Fibroblast of skin of right biceps (primary cell): ENCODE data around the gene RGS7.

ENCODE experiments used
- DNase-seq: peaks from one replicate; pipeline ENCODE4 v3.0.0-alpha.2; 2013

RGS7 gene

DNA sequence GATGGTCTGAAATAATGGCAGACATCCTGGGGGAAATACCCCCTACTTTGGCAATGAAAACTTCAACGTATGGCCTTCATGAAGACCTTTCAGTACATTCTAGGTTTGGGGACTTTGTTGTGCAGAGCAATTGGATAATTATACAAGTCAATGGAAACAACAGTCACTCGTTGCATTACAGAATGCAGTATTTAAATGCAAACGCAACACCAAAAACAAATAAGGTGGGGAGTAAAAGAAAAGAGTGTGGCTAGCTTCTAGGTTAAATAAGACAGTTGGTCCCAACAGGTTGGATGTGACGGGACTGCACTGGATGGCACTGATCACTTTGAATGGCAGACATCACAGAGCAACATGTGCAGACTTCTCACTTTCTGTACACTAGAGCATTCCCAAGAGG lies 386.8 kb downstream of the RGS7 start:
- no peak for DNase-seq

DNA sequence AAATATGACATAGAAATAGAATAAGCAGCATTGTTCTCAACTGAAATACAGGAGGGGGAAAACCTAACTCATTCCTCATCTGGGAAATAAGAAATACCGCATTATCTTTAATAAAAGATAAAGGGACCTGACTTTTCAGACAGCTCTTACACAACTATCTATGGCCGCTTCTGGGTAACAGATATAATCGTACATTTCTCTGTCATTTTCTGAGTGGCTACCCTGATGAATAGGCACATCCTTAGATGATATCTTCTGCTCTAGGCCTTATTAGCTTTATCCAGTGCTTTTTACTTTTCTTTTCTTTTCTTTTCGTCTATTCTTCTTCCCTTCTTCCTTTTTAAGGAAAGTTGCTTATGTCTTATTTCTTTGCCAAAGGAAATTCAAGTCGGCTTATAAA lies 388.1 kb downstream of the RGS7 start:
- DNase-seq = no peak

DNA sequence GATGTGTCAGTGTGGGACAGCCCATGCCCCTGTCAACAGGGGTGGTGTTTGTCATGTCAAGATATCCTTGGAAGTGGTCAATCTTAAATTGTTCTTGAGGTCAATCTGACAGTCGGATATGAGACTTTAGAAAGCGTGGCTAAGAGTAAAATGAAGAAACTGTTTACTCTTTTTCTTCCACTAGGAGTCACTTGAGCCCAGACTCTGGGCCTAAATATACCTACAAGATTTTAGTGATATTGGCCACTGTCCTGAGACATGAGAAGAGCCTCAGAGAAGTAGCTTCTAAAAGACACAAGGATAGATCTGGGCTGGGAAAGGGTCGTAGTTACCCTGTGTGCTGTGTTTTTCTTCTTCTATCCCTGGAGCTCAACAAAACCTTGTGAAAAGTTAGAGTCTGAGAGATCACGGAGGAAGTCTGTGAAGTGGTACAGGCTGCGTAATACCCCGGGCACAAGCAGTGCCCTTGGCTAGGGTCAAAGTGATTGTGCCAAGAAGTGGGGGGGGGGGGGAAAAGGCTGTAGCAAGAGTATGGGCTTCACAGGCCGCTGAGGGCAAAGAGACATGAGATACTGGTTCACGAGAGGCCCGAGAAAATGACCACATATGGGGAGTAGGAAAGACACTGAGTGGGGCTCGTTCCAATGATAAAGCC lies 389.8 kb downstream of the RGS7 start:
- no peak for DNase-seq

DNA sequence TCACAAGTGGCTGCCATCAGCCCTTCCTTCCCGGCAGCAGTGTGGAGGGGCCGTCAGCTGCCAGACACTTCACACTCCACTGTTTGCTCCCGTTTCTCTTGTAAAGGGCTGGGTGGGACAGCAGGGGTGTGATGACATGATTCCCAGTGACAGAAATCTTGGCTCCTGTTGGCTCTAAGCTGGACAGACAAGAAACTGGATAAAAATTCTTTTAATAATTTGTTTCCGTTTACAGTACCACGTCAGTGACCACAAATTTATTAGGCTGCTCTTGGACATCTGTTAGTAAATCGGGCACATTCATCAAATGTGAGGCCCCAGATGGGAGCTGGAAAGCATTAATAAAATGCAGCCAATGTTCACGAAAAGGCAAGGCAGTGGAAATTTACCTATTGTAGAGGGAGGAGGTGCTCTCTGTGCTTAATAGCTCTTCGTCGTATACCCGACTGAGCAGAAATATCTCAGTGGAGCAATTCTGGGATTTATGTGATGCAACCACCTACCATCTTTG lies 391.4 kb downstream of the RGS7 start:
- no peak for DNase-seq

DNA sequence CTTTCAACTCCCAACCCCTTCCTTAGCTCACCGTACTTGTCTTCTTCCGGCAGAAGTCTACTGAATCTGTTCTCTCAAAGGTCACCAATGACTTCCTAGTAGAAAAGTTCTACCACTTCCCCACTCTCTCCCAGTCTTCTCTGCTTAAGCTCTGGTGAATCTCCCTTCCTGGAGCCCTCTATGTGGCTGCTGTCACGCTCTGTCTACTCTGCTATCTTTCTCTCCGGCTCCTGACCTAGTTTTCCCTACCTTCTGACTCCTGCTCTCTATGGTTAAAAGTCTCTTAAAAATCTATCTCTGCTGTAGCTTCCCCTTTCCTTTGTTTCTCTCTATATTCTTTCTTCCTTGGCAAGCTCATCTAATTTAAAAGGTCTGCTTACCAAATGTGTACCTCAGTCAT lies 394.9 kb downstream of the RGS7 start:
- no peak for DNase-seq

DNA sequence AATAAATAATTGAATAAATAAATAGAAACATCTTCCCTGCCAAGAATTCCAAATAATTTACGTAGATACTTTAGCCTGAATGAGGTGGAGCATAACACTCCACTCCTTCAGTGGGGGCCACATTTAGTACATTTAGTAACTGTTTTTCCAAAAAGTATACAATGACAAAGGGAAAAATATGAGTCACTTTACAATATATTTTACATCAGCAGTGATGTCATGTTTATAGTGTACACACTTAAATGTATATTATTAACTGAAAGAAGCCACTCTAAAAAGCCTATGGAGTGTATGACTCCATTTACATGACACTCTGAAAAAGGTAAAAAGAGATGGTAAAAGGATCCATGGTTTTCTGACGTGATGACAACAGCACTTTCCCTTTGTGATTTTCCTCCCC lies 400.6 kb downstream of the RGS7 start:
- no peak for DNase-seq

DNA sequence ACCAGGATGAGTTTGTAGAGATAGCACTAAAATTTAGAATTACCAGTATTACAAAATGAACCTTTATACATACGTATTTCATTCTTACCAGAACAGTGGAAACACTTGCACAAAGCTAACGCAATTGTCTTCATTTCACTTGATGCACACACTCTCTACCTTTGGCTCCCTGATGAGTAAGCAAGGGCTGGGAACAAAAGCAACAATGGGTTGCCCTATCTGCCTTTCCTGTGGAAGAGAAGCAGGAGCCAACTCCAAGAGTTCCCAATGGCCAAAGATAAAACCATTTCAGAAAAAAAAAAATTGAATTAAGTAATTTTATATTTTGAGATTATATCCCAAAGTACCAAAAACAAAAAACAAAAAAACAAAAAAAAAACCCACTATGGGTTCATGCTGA lies 401.0 kb downstream of the RGS7 start:
- DNase-seq = no peak

DNA sequence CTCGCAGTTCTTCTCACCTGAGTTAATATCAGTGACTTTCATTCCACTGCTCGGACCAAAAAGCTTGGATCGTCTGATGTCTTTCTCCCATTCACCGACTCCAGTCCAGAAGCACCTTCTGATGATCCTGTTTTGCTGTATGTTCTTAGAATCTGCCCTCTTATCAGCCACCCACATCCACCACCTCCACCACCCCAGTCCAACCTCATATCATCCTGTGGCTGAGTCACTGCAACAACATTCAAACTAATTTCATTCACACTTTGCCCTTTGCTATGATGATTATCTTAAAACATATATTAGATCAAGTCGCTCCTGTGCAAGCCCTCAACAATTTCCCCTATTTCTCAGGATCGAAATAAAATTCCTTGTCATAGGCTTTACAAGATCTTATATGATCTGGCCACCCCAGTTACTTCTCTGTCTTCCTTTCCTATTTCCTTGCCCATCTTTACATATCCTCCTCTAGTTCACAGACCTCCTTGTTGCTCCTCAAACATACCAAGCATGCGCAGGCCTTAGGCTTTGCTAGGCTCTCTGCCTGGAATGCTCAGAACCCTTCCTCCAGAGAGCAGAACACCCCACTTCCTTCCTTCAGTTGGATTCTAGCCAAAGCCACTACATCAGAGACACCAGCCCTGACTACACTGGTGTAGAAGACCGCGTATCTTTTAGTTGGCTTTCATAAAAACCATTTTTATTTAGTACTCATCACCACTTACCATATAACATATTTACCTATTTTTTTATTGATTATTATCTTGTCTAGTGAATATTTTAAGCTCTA lies 409.4 kb downstream of the RGS7 start:
- DNase-seq = peak; percentile 5

DNA sequence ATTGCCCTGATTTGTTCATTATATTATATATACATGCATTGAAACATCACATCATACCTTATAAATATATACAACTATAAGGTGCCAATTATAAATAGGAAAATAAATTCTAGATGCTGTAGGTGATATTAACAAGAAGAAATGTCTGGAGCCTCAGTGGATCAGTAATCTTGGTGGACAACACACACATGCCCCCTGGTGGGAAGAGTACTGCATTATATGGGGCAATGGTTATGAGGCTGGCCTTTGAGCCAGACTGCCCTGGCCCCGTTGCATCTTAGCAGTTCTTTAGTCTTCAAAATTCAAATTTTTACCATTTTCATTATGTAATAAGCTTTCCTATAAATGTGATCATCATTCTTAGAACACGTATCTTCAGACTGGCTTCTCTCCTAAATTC lies 410.1 kb downstream of the RGS7 start:
- peak; percentile 50 for DNase-seq

DNA sequence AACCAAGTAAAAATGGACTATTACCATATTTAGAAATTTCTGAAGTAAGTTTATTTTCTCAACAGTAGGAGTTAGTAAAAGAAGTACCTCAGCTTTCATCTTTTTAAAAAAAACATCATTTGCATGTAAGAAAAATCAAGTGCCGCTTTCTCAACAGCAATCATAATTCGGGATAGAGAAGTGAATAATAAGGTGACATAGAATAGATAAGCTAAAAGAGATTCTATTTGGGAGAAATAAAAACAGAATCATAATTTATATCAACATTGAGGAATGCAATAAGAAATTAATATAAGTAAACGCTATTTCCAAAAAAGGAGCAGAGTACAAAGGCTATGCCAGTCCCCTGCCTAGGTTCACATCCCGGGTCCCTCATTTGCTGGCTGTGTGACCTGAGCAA lies 414.1 kb downstream of the RGS7 start:
- DNase-seq = no peak

DNA sequence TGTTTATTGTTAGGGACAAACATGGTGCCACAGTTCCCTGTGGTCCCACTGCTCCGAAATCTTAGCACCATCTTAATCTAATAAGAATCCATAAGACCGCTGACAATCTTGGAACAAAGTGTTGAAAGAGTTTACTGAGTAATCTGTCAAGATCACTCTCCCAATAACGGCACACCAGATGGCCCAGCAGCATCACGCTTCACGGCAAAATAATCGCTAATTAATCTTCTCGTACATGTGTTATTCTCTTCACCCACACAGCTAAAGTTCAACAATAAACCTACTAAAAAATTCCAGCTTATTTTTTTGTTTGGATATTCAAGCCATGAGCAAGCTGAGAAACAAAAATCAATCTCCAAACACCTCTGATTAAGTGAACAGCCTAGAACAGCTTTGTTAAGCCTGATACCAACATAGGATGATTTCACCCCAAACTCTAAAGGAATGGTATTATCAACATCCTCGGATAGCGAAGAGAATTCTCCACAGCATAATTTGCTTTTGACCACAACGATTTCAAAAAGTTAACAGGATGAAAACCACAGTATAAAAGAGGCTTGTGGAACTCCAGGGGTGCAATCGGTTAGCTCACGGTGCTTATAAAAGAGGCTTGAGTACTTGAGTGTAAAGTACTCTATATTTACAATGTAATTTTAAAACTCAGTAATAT lies 415.2 kb downstream of the RGS7 start:
- DNase-seq = no peak

DNA sequence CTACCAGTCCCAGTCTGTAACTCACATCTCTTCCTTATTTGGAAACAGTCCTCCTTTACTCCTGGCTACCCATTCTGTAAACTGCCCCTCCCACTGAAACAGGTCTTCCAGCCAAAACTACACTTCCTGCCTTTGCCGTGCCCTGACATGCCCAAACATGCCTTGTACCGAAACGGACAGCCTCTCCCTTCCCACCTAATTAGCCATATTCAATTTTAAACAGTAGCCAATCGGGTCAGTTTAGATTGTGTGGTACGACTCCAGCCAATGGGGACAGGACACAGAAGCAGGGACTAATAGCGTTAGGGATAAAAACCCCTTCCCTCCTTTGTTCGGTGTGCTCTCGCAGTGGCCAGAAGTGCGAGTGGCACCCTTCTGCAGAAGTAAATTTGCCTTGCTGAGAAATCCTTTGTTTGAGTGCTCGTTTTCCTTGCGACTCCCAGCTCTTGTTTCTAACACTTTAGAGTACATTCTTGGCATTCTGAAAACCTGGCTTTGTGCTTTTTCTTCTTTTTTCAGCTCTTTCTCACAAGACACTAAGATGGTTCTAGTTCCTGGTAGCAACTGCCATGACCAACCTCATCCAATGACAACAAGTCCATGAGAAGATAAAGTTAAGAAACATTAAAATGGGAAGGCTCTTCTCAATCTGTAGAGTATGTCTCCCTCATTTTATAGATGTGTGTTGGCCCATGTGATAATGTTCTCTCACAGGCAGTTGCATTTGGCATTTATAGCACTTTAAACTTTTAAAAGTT lies 419.9 kb downstream of the RGS7 start:
- DNase-seq = no peak

DNA sequence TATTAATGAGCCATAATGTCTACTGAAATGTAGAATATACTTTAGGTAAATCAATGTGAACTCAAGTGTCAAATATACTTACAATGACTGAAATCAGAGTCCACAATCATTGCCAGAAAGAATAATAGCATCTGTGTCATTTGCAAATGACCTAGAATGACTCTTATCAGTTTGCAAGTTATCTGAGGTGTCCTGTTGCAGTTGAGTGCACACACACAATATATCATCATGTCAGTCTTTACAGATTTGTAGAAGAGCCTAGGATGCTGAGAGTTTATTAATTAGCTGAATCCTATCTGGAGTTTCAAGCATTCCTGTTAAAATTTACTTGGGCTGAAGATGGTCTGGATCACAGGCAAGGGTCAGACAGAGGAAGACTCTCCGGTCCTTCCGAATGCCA lies 421.1 kb downstream of the RGS7 start:
- no peak for DNase-seq

DNA sequence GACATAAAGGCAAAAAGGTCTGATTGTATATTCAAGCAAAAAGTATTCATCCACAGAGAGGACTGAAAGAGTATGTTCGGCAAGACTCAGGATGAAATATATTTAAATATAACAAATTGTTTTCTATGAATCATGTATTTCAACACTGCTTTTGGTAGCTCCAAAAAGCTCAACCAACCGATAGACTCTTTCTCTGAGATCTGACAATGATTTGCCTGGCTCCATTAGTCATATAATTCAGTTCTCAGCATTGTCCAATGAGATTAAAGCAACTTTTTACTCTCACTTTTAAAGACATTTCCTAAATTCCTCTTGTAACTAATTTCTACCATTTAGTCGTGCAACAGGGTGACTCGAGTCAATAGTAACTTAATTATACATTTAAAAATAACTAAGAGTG lies 426.0 kb downstream of the RGS7 start:
- DNase-seq = no peak

DNA sequence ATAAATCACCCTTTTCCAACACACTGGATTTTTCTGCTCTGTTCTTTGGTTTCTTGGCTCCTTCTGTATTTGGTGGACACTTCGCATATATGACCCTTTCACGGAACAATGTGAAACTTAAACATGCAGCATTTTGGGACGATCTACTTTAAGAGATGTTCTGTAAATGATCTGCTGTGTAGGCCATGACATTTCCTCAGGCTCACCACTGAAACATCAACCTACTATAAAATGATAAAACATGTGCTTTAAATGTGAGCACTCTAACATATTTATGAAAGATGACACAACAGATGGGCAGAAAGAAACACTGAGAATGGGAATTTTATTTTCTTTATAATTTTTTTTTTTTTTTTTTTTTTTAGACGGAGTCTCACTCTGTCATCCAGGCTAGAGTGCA lies 428.7 kb downstream of the RGS7 start:
- DNase-seq = no peak

DNA sequence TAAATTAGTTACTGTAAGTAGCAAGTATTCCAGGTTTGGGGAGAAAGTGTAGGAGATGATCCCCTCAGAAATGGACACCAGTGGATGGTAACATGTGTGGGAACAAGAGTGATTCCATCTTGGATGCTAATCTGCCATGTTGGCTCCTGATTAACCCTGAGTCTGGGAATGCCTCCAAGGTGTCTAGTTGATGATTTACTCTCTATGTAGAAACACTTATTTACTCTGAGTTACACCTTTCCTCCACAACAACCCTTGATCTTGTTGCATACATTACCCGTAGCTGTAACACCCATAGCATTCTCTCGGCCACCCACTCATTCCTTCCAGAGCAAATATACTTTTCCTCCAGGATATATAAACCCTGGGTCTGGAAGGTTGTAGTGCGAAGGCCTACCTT lies 429.2 kb downstream of the RGS7 start:
- no peak for DNase-seq

DNA sequence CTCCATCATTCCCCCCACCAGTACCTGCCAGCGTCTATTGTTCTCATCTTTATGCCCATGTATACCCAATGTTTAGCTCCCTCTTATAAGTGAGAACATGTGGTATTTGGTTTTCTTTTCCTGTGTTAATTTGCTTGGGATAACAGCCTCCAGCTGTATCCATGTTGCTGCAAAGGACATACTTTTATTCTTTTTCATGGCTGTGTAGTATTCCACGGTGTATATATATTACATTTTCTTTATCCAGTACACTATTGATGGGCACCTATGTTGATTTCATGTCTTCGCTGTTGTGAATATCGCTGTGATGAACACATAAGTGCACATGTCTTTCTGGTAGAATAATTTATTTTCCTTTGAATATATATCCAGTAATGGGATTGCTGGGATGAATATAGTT lies 431.7 kb downstream of the RGS7 start:
- no peak for DNase-seq

DNA sequence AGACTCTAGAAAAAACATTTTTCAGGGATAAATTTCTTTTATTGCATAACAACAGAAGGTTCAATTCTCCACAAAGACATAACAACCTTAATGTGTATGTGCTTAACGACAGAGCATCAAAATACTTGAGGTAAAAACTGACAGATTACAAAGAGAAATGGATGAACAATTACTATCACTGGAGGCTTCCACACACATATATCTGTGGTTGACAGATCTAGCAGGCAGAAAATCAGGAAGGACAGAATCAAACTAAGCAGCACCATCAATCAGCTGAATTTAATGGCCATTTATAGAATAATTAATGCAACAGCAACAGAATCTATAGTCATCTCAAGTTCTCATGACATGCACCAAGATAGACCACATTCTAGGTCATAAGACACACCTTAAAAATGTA lies 439.0 kb downstream of the RGS7 start:
- no peak for DNase-seq

DNA sequence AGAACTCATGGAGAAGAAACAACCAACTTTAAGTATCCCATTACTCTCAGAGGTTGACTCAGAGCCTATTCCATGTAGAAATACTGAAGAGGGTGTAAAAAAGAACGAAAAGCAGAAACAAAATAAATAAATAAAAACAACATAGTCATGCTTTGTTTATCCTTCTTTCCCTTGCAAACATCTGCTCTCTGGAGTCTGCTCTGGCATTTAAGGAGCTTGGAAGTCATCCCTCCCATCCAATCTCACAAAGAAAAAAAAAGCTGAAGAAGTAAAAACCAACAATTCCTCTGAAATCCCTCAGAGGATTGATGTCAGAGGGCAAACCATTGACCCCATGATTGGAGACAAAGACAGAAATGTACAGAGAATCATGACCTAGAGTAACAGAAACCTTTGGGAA lies 442.5 kb downstream of the RGS7 start:
- DNase-seq = no peak

DNA sequence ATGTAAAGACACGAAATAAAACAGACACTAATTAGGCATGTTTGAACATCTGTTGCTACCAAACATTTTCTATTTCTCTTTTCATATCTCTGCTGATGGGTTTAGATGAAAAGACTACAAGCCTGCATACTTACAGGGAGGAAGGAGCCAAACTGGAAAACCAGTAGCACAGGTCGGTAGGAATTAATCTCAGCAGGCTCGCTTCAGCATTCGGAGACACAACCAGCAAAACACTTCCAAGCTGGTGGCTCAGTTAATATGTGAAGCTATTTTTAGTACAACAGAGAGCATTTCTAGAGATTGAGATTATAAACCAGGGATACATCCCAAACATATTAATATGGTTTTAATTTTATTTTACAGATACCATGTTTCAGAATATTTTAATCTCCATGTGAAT lies 444.2 kb downstream of the RGS7 start:
- DNase-seq = no peak

DNA sequence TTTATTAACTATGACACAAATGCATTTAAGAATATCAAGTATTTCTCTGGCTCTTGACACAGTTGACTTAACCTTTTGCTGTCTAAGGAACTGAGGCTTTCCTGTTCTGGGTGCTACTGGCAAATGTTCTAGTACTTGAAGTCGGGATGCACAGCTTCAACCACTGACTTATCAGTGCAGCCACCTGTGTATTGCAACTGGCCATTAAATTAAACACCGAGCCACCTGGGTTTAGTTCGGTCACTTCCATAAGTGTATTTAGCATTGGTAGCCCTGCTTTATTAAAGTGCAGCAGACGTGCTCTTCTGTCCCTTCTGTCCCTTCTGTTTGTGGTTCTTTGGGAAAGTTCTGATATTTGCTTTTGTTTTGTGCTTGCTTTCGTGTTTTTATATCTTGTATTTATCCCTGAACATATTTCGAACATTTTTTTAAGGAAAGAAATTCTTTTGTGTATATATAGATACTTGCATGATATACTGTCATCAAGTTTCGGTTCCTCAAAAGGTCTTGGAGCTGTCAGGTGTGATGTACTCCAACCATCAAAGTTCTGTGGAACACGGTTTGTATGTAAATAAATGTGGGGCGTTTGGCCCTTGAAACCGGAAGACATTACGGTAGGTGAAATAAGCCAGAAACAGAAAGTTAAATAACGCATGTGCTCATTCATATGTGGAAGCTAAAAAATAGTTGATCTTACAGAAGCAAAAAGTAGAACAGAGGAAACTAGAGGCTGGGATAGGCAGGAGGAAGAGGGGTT lies 447.1 kb downstream of the RGS7 start:
- DNase-seq = no peak

DNA sequence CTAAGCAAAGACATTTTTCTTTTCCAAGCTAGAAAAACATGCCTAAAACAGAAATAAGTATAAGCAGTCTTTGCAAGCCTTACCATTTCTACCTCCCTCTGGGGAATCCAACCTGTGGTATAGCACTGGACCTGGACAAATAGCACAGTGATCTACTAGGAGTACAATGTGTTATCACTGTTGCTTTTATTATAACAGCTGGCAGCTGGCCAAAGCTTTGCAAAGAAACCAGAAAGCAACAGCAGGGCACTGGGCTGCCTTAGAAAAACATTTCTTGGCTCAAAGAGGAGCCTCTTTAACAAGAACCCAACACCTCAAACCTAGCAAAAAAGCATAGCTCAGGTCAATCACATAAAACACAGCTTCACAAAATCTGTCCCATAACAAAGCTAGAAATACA lies 450.5 kb downstream of the RGS7 start:
- DNase-seq = no peak
